ENCODE results near the gene PTBP3.

PTBP3 gene

DNA sequence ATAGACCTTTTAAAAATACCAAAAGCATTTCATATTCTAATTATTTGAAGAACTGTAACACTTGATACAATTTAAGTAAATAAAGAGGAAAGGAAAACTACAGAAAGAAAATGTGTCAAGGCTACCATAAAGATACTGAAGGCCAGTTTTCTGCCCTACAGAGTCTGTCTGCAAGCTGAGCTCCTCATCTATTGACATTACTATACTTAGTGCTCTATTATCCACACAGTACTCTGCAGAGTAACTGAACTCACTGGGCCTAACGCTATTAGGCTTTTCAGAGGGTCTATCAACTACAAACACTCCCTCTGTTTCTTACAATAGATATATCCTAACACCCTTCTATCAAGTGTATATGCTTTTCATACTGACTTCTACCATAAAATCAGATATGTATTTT is 101.2 kb downstream of the PTBP3 start:
- no peak overlapping the region for H3K4ac ChIP-seq (ENCODE audit: low read depth, low read length)
- H4K8ac ChIP-seq (ENCODE audit: low read depth, low read length): no peak overlapping the region
- no peak overlapping the region for H3K56ac ChIP-seq (ENCODE audit: low read length)
- no peak overlapping the region for H2BK5ac ChIP-seq (ENCODE audit: low read length)
- H3K79me2 ChIP-seq (ENCODE audit: control insufficient read depth, insufficient read depth, low read length): no peaks in the 10 kb centered on the region
- H3K27ac ChIP-seq (ENCODE audit: low read depth, low read length): no peak overlapping the region
- no peak overlapping the region for H3K4me3 ChIP-seq (ENCODE audit: low read length)
- no CpG with 5 or more reads among the region's 1 CpG for WGBS (ENCODE audit: extremely low coverage, insufficient coverage, low lambda C conversion rate)
- H4K5ac ChIP-seq (ENCODE audit: low read length): no peak overlapping the region
- no peaks in the 10 kb centered on the region for H3K79me1 ChIP-seq (ENCODE audit: low read length)
- H2BK120ac ChIP-seq (ENCODE audit: low read depth, low read length): no peak overlapping the region
- no peak for DNase-seq
- no peak overlapping the region for H3K18ac ChIP-seq (ENCODE audit: low read length)
- no peaks in the 10 kb centered on the region for H3K36me3 ChIP-seq (ENCODE audit: control insufficient read depth, insufficient read depth, low read length)
- H3K23ac ChIP-seq (ENCODE audit: low read length): no peak overlapping the region
- no peaks in the 10 kb centered on the region for H3K27me3 ChIP-seq (ENCODE audit: insufficient read depth, low read length, poor library complexity)
- no peaks in the 10 kb centered on the region for H3K4me1 ChIP-seq (ENCODE audit: control insufficient read depth, low read depth, low read length)
- no peak overlapping the region for H2AK5ac ChIP-seq (ENCODE audit: low read length)
- no peak overlapping the region for H3K4me2 ChIP-seq (ENCODE audit: low read length)
- H2BK15ac ChIP-seq (replicated peaks; ENCODE audit: low read depth): no peak overlapping the region
- no peak overlapping the region for H3K9ac ChIP-seq (ENCODE audit: low read length)

DNA sequence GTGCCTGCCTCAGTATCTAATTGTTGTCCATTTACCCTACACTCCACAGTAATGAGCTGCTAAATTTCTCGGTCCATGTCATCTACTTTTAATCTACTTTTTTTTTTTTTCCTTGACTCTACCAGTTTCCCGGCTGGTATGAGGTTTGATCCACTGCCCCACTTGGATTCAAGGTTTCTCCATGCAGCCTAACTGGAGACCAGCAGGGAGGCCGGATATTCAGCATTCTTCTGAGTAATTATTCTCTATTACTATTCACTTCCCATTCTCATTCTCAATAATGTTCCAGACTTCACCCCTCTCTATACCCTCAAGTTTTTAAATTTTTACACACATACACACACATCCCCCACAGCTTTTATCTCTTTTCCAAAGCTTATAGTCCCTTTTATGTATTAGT is 107.3 kb downstream of the PTBP3 start:
- no peak overlapping the region for H3K23ac ChIP-seq (ENCODE audit: low read length)
- H2AK5ac ChIP-seq (ENCODE audit: low read length): no peak overlapping the region
- no peak overlapping the region for H3K4me2 ChIP-seq (ENCODE audit: low read length)
- H2BK120ac ChIP-seq (ENCODE audit: low read depth, low read length): no peak overlapping the region
- no peak overlapping the region for H3K9ac ChIP-seq (ENCODE audit: low read length)
- no peak overlapping the region for H4K8ac ChIP-seq (ENCODE audit: low read depth, low read length)
- H4K5ac ChIP-seq (ENCODE audit: low read length): no peak overlapping the region
- no peak overlapping the region for H2BK15ac ChIP-seq (replicated peaks; ENCODE audit: low read depth)
- H3K79me1 ChIP-seq (ENCODE audit: low read length): no peaks in the 10 kb centered on the region
- H3K36me3 ChIP-seq (ENCODE audit: control insufficient read depth, insufficient read depth, low read length): no peaks in the 10 kb centered on the region
- no peaks in the 10 kb centered on the region for H3K27me3 ChIP-seq (ENCODE audit: insufficient read depth, low read length, poor library complexity)
- no peaks in the 10 kb centered on the region for H3K4me1 ChIP-seq (ENCODE audit: control insufficient read depth, low read depth, low read length)
- WGBS (ENCODE audit: extremely low coverage, insufficient coverage, low lambda C conversion rate): no CpG with 5 or more reads among the region's 3 CpGs
- H3K18ac ChIP-seq (ENCODE audit: low read length): no peak overlapping the region
- no peak overlapping the region for H3K4ac ChIP-seq (ENCODE audit: low read depth, low read length)
- H3K79me2 ChIP-seq (ENCODE audit: control insufficient read depth, insufficient read depth, low read length): no peaks in the 10 kb centered on the region
- H2BK5ac ChIP-seq (ENCODE audit: low read length): no peak overlapping the region
- DNase-seq: no peak
- no peak overlapping the region for H3K4me3 ChIP-seq (ENCODE audit: low read length)
- no peak overlapping the region for H3K56ac ChIP-seq (ENCODE audit: low read length)
- no peak overlapping the region for H3K27ac ChIP-seq (ENCODE audit: low read depth, low read length)

DNA sequence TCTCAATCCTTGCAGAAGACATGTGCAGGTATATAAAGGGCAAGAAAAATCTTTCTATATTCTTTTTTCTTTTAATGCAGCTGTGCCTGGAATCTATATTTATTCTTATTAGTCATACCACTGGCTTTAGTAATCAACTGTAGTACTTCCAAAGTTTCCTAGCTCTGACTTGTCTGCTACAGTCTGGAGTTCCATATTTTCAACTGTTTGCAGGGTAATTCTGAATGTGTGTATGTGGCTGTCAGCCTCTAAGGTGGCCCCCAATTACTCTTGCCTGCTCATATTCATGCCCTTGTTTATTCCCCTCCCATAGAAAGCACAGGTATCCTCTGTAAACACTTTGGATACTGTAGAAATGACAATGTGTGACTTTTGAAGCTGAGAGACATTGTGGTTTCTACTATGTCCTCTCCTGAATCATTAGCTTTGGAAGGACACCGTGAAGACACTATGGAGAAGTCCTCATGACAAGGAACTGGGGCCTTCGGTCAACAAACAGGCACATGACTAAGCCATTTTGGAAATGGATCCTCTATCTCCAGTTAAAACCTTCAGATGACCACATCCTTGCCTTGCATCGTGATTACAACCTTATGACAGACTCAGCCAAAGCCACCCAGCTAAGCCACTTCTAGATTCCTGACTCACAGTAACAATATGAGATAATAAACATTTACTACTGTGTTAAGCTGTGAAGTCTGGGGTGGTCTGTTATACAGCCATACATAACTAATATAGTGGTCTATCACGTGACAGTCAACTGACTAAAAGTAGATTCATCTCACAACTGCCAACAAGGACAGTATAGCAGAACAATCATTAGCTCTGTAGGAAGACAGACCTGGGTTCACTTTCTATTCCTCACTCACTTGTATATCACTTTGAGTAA is 108.8 kb downstream of the PTBP3 start:
- WGBS (ENCODE audit: extremely low coverage, insufficient coverage, low lambda C conversion rate): no CpG with 5 or more reads among the region's 4 CpGs
- Histone ChIP-seq H3K18ac (ENCODE audit: low read length) (no peak overlapping the region), H3K79me2 (ENCODE audit: control insufficient read depth, insufficient read depth, low read length) (no peaks in the 10 kb centered on the region), H2BK5ac (ENCODE audit: low read length) (no peak overlapping the region), H3K36me3 (ENCODE audit: control insufficient read depth, insufficient read depth, low read length) (no peaks in the 10 kb centered on the region), H3K23ac (ENCODE audit: low read length) (no peak overlapping the region), H2BK15ac (replicated peaks; ENCODE audit: low read depth) (no peak overlapping the region), H3K4me2 (ENCODE audit: low read length) (no peak overlapping the region), H3K79me1 (ENCODE audit: low read length) (no peaks in the 10 kb centered on the region), H3K4me1 (ENCODE audit: control insufficient read depth, low read depth, low read length) (no peaks in the 10 kb centered on the region), H4K5ac (ENCODE audit: low read length) (no peak overlapping the region), H3K9ac (ENCODE audit: low read length) (no peak overlapping the region), H3K4me3 (ENCODE audit: low read length) (no peak overlapping the region), H3K27me3 (ENCODE audit: insufficient read depth, low read length, poor library complexity) (no peaks in the 10 kb centered on the region), H3K27ac (ENCODE audit: low read depth, low read length) (no peak overlapping the region), H3K4ac (ENCODE audit: low read depth, low read length) (no peak overlapping the region), H2BK120ac (ENCODE audit: low read depth, low read length) (no peak overlapping the region), H4K8ac (ENCODE audit: low read depth, low read length) (no peak overlapping the region), H2AK5ac (ENCODE audit: low read length) (no peak overlapping the region), H3K56ac (ENCODE audit: low read length) (no peak overlapping the region)
- no peak for DNase-seq

DNA sequence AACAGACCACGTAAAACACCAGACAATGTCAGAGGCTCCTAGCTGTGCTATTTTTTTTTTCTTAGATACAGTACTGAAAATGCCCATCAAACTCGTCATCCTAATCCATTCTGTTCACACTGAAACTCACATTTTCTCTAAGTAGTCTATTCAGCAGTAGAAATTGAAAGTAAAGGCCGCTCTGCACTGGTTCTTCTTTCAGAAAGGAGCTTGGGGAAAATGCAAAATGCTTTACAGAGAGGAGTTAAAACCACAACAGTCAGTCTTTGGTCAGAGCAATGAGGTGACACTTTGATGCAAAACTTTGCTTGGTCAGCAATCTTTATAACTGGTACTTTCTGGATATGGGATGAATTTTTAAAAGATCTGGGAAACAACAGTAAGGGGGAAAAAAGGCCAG is 114.5 kb downstream of the PTBP3 start:
- no CpG with 5 or more reads among the region's 3 CpGs for WGBS (ENCODE audit: extremely low coverage, insufficient coverage, low lambda C conversion rate)
- Histone ChIP-seq H3K4me3 (ENCODE audit: low read length) (no peak overlapping the region), H4K8ac (ENCODE audit: low read depth, low read length) (no peak overlapping the region), H3K23ac (ENCODE audit: low read length) (no peak overlapping the region), H3K27ac (ENCODE audit: low read depth, low read length) (no peak overlapping the region), H3K4me1 (ENCODE audit: control insufficient read depth, low read depth, low read length) (no peaks in the 10 kb centered on the region), H2BK120ac (ENCODE audit: low read depth, low read length) (no peak overlapping the region), H3K79me1 (ENCODE audit: low read length) (no peaks in the 10 kb centered on the region), H2BK5ac (ENCODE audit: low read length) (no peak overlapping the region), H3K36me3 (ENCODE audit: control insufficient read depth, insufficient read depth, low read length) (no peaks in the 10 kb centered on the region), H4K5ac (ENCODE audit: low read length) (no peak overlapping the region), H2AK5ac (ENCODE audit: low read length) (no peak overlapping the region), H2BK15ac (replicated peaks; ENCODE audit: low read depth) (no peak overlapping the region), H3K79me2 (ENCODE audit: control insufficient read depth, insufficient read depth, low read length) (no peaks in the 10 kb centered on the region), H3K27me3 (ENCODE audit: insufficient read depth, low read length, poor library complexity) (no peaks in the 10 kb centered on the region), H3K4ac (ENCODE audit: low read depth, low read length) (no peak overlapping the region), H3K9ac (ENCODE audit: low read length) (no peak overlapping the region), H3K56ac (ENCODE audit: low read length) (no peak overlapping the region), H3K18ac (ENCODE audit: low read length) (no peak overlapping the region), H3K4me2 (ENCODE audit: low read length) (no peak overlapping the region)
- DNase-seq: no peak

DNA sequence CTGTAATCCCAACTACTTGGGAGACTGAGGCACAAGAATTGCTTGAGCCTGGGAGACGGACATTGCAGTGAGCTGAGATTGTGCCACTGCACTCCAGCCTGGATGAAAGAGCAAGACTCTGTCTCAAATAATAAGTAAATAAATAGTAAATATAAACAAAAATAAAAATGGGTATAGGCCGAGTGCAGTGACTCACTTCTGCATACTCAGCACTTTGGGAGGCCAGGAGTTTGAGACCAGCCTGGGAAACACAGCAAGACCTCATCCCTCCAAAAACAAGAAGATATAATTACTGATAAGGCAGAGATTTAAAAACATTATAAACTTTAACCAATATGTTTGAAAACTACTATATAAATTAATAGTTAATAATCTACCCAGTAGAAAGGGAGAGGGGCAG is 120.5 kb downstream of the PTBP3 start:
- no peak overlapping the region for H3K23ac ChIP-seq (ENCODE audit: low read length)
- H2AK5ac ChIP-seq (ENCODE audit: low read length): no peak overlapping the region
- H3K4me2 ChIP-seq (ENCODE audit: low read length): no peak overlapping the region
- no peak overlapping the region for H4K5ac ChIP-seq (ENCODE audit: low read length)
- H3K4ac ChIP-seq (ENCODE audit: low read depth, low read length): no peak overlapping the region
- no peak overlapping the region for H3K27ac ChIP-seq (ENCODE audit: low read depth, low read length)
- H2BK15ac ChIP-seq (replicated peaks; ENCODE audit: low read depth): no peak overlapping the region
- DNase-seq: no peak
- H3K56ac ChIP-seq (ENCODE audit: low read length): no peak overlapping the region
- H2BK5ac ChIP-seq (ENCODE audit: low read length): no peak overlapping the region
- no peak overlapping the region for H4K8ac ChIP-seq (ENCODE audit: low read depth, low read length)
- no peak overlapping the region for H3K9ac ChIP-seq (ENCODE audit: low read length)
- H3K4me3 ChIP-seq (ENCODE audit: low read length): no peak overlapping the region
- no peaks in the 10 kb centered on the region for H3K79me2 ChIP-seq (ENCODE audit: control insufficient read depth, insufficient read depth, low read length)
- H3K4me1 ChIP-seq (ENCODE audit: control insufficient read depth, low read depth, low read length): no peaks in the 10 kb centered on the region
- H3K18ac ChIP-seq (ENCODE audit: low read length): no peak overlapping the region
- no peaks in the 10 kb centered on the region for H3K36me3 ChIP-seq (ENCODE audit: control insufficient read depth, insufficient read depth, low read length)
- H3K79me1 ChIP-seq (ENCODE audit: low read length): no peaks in the 10 kb centered on the region
- no CpG with 5 or more reads among the region's 2 CpGs for WGBS (ENCODE audit: extremely low coverage, insufficient coverage, low lambda C conversion rate)
- no peaks in the 10 kb centered on the region for H3K27me3 ChIP-seq (ENCODE audit: insufficient read depth, low read length, poor library complexity)
- H2BK120ac ChIP-seq (ENCODE audit: low read depth, low read length): no peak overlapping the region

DNA sequence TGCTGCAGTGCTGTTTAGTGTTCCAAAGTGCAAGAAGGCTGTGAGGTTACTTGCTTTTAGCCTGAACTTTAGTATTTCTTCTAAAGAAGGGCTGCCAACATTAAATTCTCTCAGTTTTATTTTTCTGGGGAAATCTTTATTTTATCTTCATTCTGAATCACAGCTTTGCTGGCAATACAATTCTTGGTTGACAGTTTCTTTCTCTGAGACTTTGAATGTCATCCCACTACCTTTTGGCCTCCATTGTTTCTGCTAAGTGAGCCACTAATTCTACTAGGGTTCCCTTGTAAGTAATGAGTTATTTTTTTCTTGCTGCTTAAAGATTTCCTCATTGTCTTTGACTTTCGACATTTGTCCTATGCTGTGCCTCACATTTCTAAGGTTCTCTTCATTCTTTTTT is 126.0 kb downstream of the PTBP3 start:
- no peaks in the 10 kb centered on the region for H3K79me1 ChIP-seq (ENCODE audit: low read length)
- H2AK5ac ChIP-seq (ENCODE audit: low read length): no peak overlapping the region
- no peak overlapping the region for H3K4me2 ChIP-seq (ENCODE audit: low read length)
- H2BK120ac ChIP-seq (ENCODE audit: low read depth, low read length): no peak overlapping the region
- no peak overlapping the region for H2BK15ac ChIP-seq (replicated peaks; ENCODE audit: low read depth)
- DNase-seq: no peak
- no peak overlapping the region for H2BK5ac ChIP-seq (ENCODE audit: low read length)
- no peak overlapping the region for H3K56ac ChIP-seq (ENCODE audit: low read length)
- no peaks in the 10 kb centered on the region for H3K27me3 ChIP-seq (ENCODE audit: insufficient read depth, low read length, poor library complexity)
- no peak overlapping the region for H3K4me3 ChIP-seq (ENCODE audit: low read length)
- H4K8ac ChIP-seq (ENCODE audit: low read depth, low read length): no peak overlapping the region
- no peak overlapping the region for H3K18ac ChIP-seq (ENCODE audit: low read length)
- H3K23ac ChIP-seq (ENCODE audit: low read length): no peak overlapping the region
- no peaks in the 10 kb centered on the region for H3K4me1 ChIP-seq (ENCODE audit: control insufficient read depth, low read depth, low read length)
- no peak overlapping the region for H4K5ac ChIP-seq (ENCODE audit: low read length)
- H3K4ac ChIP-seq (ENCODE audit: low read depth, low read length): no peak overlapping the region
- WGBS (ENCODE audit: extremely low coverage, insufficient coverage, low lambda C conversion rate): no CpG with 5 or more reads among the region's 1 CpG
- no peak overlapping the region for H3K9ac ChIP-seq (ENCODE audit: low read length)
- no peak overlapping the region for H3K27ac ChIP-seq (ENCODE audit: low read depth, low read length)
- H3K36me3 ChIP-seq (ENCODE audit: control insufficient read depth, insufficient read depth, low read length): no peaks in the 10 kb centered on the region
- no peaks in the 10 kb centered on the region for H3K79me2 ChIP-seq (ENCODE audit: control insufficient read depth, insufficient read depth, low read length)
